Dendritic cell treated with granulocyte-macrophage colony-stimulating factor and Interleukin-4, amounts not matched to agents 40 ng/mL and 50 ng/mL, for 4 days (primary cell): ENCODE measurements around the gene CYP46A1.

ENCODE experiments used
- H3K27ac Mint-ChIP-seq: one replicate; pipeline ENCODE4 v1.8.0; 2022; ENCODE audit warnings: mild to moderate bottlenecking, mixed read lengths
- H3K27me3 Mint-ChIP-seq: one replicate; pipeline ENCODE4 v1.8.0; 2022; ENCODE audit warnings: mild to moderate bottlenecking, mixed read lengths
- H3K36me3 Mint-ChIP-seq: one replicate; pipeline ENCODE4 v1.8.0; 2022; ENCODE audit warnings: low read depth, mixed read lengths
- H3K4me1 Mint-ChIP-seq: one replicate; pipeline ENCODE4 v1.8.0; 2022; ENCODE audit warnings: low read depth, mixed read lengths
- H3K4me3 Mint-ChIP-seq: one replicate; pipeline ENCODE4 v1.8.0; 2022; ENCODE audit warnings: mild to moderate bottlenecking, moderate library complexity, mixed read lengths
- H3K9me3 Mint-ChIP-seq: one replicate; pipeline ENCODE4 v1.8.0; 2022; ENCODE audit warnings: mixed read lengths
- intact Hi-C: fragments of 100-400 bp; cut with micrococcal nuclease; formaldehyde crosslinking; loops from one replicate; pipeline ENCODE4 v1.15.0; 2022

CYP46A1 gene

DNA sequence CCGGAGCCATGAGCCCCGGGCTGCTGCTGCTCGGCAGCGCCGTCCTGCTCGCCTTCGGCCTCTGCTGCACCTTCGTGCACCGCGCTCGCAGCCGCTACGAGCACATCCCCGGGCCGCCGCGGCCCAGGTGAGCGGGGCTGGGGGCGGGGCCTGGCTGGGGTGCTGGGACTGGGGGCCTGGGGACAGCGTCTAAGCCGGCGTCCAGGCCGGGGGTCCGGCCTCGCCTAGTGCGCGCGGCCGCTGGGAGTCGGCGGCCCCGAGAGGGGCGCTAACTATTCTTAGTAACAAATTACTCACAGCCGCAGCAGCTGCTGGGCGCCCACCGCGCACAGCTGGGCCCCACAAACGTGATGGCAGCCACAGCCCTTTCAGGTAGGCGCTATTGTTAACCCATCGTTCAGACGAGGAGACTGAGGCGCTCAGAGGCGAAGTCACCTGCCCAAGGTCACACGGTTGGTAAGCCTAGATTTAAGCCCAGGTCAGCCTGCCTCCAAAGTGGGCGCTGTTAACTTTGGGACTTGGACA, 374 bp downstream of the CYP46A1 start:
- H3K36me3 Mint-ChIP-seq = no peaks in the 10 kb centered on the region
- H3K27me3 Mint-ChIP-seq = peaks cover 70% of the 10 kb centered on the region
- intact Hi-C loops = no loop called here
- peaks cover under 1% of the 10 kb centered on the region for H3K9me3 Mint-ChIP-seq
- peaks cover 18% of the 10 kb centered on the region for H3K4me1 Mint-ChIP-seq
- no peak overlapping the region for H3K27ac Mint-ChIP-seq
- peak overlapping the region; percentile 14 for H3K4me3 Mint-ChIP-seq

DNA sequence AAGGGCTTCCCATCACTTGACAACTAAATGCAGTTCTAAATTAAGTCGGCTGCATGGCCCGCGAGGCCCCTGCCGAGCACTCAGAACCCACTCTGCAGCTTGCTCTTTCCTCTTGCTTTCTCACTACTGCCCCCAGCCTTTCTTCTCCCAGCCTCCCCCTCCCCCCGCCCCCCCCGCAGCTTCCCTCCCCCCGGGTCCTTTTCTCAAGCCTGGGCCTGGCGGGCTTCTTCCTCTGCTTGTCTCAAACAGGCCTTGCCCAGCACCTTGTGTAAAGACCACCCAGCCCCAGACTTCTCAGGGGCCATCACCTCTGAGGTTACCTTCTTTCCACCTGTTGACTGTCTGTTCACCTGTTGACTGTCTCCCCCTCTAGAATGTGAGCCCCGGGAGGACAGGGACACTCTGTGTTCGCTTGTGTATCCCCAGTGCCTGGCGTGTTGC, 1.1 kb downstream of the CYP46A1 start:
- Mint-ChIP-seq H3K36me3 (no peaks in the 10 kb centered on the region), H3K4me3 (no peak overlapping the region), H3K9me3 (no peaks in the 10 kb centered on the region), H3K27ac (no peak overlapping the region), H3K4me1 (peaks cover 18% of the 10 kb centered on the region), H3K27me3 (peaks cover 77% of the 10 kb centered on the region)
- intact Hi-C loops = no loop called here

DNA sequence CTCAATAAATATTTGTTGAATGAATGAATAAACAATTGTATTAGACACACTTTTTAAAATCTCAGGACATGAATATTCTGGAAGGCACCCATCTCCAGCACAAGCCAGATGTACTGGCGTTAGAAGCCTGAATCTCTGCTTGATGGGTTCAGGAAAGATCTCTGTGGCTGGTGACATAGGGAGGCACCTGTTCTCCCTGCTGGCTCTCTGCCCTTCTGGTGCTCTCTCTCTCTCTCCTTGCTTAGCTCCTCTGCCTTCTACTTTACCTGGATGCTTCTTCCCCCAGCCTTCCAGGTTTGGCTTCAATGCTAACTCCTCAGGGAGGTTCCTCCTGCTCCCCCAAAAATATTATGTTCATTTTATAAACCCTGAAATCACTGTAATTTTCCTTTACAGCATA, 1.5 kb downstream of the CYP46A1 start:
- Mint-ChIP-seq H3K4me1 (peaks cover 18% of the 10 kb centered on the region), H3K27ac (no peak overlapping the region), H3K36me3 (no peaks in the 10 kb centered on the region), H3K9me3 (no peaks in the 10 kb centered on the region), H3K4me3 (no peak overlapping the region), H3K27me3 (peaks cover 78% of the 10 kb centered on the region)
- intact Hi-C loops = no loop called here

DNA sequence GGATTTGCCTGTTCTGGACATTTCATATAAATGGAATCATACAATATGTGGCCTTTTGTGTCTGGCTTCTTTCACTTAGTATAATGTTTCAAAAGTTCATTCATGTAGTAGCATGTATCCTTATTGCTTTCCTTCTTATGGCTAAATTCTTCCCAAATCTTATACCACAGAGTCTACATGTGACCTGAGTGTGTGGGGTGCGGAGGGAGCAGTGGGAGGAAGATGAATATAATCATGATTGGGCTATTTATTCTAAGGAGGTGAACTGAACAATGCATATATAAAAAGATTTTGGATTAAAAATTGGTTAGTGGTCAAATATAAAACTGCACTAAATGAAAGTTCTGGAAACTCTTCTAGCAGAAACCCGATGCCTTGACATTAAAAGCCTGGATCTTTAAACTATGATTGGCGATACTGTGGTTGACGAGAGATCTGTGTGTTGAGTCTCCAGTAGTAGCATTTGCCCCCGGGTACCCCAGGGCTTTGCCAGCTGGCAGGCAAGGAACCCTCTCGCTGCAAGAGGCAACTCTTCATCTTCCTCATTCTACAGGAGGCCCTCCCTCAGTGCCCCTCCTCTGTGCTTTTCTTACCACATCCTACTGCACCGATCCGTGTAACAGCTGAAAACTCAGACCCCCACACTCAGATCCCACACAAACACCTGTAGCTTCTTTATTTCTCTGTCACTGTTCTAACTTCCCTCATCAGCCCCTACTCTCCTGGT, 2.6 kb downstream of the CYP46A1 start:
- no peaks in the 10 kb centered on the region for H3K9me3 Mint-ChIP-seq

DNA sequence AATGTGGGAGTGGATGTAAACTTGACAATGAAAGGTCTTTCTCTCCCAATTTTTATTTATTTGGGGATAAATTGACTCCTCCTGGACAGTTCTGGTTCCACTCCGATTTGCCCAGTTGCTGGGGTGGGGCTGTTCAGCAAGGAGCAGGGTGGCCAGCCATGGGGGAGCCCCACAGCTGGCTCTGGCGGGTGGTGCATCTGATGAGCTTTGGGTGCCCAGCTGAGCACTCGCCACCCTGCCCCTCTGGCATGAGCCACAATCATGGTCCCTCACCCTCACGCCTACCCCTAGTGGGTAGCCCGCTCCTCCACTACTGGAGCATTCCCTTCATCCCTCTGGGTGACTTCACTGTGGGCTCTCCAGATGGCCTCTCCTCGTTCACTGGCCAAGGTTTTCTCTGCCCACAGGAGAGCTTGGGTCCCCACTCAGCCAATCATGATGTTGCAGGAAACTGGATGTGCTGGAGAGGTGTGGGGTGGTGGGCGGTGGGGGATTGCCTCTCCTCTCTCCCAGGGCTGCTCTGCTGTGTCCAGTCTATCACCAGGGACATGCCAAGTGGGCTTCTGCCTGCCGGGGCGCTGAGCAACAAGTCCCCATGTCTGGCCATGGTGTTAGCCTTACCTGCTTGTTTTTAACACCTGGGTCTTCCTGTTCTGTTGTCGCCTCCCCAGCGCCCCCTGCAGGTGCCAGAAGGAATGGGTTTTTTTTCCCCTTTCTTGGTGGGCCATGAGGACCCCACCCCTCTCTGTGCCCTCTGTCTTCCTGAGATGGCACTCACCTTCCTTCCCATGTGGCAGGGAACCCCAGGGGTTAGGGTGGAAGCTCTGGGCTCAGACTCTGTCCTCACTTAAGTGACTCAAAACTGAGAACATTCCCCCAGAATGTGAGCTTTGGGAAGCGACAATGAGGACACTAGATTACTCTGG, 3.4 kb downstream of the CYP46A1 start:
- no peaks in the 10 kb centered on the region for H3K9me3 Mint-ChIP-seq
- no peak overlapping the region for H3K4me3 Mint-ChIP-seq
- H3K36me3 Mint-ChIP-seq = no peaks in the 10 kb centered on the region
- intact Hi-C loops = no loop called here
- H3K4me1 Mint-ChIP-seq = peaks cover 16% of the 10 kb centered on the region
- H3K27ac Mint-ChIP-seq = no peak overlapping the region
- peaks cover 74% of the 10 kb centered on the region for H3K27me3 Mint-ChIP-seq

More for the DNA sequence above, 2.6 kb downstream of the CYP46A1 start:
- Mint-ChIP-seq H3K4me1 (peaks cover 18% of the 10 kb centered on the region), H3K36me3 (no peaks in the 10 kb centered on the region), H3K27ac (no peak overlapping the region), H3K4me3 (no peak overlapping the region), H3K27me3 (peaks cover 77% of the 10 kb centered on the region)
- intact Hi-C loops = no loop called here

DNA sequence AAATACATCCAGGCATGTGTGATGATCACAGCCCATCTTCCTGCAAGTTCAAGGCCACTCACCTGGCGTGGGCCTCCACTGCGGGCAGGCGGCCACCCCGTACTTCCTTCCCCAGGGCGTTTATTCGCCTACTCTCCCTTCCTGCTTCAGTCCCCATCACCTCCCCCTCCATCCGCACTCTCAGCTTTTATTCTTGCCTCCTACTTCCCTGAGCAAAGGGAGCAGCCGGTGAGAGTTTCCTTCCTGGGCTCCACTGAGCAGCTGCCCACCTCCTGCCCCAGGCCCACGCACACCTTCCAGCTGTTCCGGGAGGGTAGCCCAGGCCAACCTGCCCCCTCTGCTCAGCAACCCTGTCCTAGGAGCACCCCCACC, 4.1 kb downstream of the CYP46A1 start:
- no peaks in the 10 kb centered on the region for H3K36me3 Mint-ChIP-seq
- H3K9me3 Mint-ChIP-seq = no peaks in the 10 kb centered on the region
- H3K4me3 Mint-ChIP-seq = no peak overlapping the region
- peaks cover 10% of the 10 kb centered on the region for H3K4me1 Mint-ChIP-seq
- H3K27me3 Mint-ChIP-seq = peaks cover 67% of the 10 kb centered on the region
- intact Hi-C loops = no loop called here
- no peak overlapping the region for H3K27ac Mint-ChIP-seq

DNA sequence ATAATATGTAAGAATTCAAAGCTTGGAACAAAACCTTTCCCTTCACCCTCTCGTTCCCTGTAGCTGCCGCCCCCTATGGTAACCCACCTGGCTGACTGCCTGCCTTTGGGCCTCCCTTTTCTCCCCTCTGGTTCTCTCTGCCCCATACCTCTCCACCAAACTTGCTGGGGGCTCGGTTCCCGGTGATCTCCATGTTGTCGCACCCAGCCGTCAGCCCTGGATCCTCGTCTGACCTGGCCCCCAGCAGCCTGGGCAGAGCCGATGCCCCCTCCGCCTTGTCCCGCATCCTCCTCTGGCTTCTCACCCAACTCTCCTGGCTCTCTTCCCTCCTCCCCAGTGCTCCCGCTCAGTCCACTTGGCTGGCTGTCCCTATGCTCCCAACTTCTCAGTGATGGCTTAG, 4.5 kb downstream of the CYP46A1 start:
- Mint-ChIP-seq H3K4me1 (peaks cover 5% of the 10 kb centered on the region), H3K9me3 (no peaks in the 10 kb centered on the region), H3K27ac (no peak overlapping the region), H3K4me3 (no peak overlapping the region), H3K27me3 (peaks cover 66% of the 10 kb centered on the region), H3K36me3 (no peaks in the 10 kb centered on the region)
- intact Hi-C loops = no loop called here

DNA sequence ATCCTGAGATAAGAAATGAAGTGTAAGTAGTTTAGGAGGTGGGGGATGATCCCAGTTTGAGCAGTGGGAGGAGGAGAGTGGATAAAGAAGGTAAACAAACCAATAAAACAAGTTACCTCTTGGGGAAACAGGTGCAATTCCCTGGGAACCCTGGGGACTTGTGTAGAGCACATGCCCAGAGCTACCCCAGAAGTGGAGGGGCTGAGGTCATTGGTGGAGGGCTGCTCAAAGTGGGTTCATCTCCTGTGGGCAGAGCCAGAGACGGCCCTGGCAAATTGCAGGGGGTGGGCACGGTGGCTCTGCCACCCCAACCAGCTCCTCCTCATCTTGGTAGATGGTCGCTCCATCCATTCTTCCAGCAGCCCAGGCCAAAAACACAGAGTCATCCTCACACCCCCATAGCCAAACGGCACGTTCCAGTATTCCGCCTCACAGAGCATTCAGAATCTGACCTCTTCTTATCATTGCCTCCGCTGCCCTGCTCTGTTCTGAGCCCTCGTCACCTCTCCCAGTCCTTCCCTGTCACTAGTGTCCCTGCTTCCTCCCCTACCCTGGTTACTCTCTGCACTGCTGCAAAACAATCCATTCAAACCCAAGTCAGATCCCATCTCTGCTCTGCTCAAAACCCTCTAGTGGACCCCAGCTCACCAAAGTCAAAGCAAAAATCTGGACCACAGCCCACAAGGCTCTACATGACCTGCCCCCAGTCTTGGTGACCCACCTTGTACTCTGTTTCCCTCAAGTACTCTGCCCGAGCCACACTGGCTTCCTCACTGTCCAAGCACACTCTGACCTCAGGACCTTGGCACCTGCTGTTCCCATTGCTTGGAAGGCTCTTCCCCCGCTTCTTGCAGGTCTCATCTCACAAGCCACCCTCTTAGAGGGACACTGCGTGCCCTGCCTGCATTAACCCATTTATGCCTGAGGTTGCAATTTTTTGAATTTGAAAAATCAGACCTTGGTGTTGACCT, 5.5 kb downstream of the CYP46A1 start:
- Mint-ChIP-seq H3K9me3 (no peaks in the 10 kb centered on the region), H3K4me3 (no peak overlapping the region), H3K4me1 (peaks cover 4% of the 10 kb centered on the region), H3K27ac (no peak overlapping the region), H3K36me3 (no peaks in the 10 kb centered on the region), H3K27me3 (peaks cover 70% of the 10 kb centered on the region)
- intact Hi-C loops = no loop called here

DNA sequence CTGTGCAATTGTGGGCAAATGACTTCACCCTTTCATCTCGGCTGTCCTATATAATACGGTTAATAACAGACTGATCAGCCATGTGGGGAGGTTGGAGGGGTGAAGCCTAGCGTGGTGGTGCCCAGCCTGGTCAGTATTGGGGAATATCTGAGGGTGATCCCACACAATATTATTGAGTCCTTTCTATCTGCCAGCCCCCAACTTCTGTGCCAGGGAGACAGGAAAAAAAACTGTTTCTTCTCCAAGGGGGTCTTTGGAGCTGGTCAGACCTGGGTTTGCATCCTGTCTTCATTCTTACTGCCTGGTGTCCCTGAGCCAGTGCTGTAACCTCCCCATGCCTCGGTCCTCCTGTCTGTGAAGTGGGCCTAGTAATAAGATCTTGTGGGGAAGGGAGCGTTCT, 6.5 kb downstream of the CYP46A1 start:
- intact Hi-C loops = no loop called here
- Mint-ChIP-seq H3K27ac (no peak overlapping the region), H3K9me3 (no peaks in the 10 kb centered on the region), H3K4me3 (no peak overlapping the region), H3K36me3 (no peaks in the 10 kb centered on the region), H3K4me1 (peaks cover 4% of the 10 kb centered on the region), H3K27me3 (peaks cover 61% of the 10 kb centered on the region)

DNA sequence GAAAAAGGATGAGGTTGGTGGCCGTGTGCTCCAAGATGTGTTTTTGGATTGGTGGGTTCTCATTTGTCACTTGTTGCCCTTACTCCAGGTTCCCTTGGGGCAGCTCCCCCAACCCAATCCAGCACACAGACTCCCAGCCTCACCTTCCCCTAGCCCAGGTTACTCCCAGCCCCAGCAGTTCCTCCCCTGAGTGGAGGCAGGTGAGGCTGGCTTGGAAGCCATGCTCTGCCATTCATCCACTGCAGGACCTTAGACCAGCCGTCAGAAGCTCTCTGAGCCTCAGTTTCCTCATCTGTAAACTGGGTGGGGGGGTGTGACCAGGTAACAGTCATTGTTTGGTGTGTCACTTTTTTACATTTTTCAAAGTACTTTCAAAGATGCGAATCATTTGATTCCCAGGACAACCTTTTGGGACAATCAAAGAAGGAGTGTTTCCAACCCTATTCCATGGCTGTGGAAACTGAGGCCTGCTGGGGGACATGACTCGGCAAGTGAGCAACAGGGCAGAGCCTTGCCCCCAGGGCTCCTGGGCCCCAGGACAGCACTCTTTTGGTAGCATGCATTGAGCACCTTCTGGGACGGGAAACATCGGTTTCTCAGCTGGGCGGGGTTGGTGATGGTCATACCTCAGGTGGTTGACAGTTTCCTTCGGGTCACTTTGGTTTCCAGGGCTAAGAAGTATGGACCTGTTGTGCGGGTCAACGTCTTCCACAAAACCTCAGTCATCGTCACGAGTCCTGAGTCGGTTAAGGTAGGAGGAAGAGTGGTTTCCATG, 7.2 kb downstream of the CYP46A1 start:
- Mint-ChIP-seq H3K27ac (no peak overlapping the region), H3K9me3 (no peaks in the 10 kb centered on the region), H3K4me1 (peaks cover 4% of the 10 kb centered on the region), H3K27me3 (peaks cover 58% of the 10 kb centered on the region), H3K36me3 (no peaks in the 10 kb centered on the region), H3K4me3 (no peak overlapping the region)
- intact Hi-C loops = no loop called here

DNA sequence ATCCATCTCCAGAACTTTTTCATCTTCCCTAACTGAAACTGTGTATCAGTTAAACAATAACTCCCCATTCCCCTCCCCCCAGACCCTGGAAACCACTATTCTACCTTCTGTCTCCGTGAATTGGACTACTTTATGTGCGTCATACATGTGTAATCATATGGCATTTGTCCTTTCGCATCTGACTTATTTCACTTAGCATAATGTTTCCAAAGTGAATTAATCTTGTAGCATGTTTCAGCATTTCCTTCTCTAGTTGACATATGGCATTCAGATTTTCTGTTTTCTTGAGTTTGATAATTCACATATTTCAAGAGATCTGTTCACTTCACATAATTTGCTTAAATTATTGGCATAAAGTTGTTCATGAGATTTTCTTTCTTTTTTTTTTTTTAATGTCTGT, 9.8 kb downstream of the CYP46A1 start:
- H3K4me1 Mint-ChIP-seq = no peaks in the 10 kb centered on the region
- H3K9me3 Mint-ChIP-seq = no peaks in the 10 kb centered on the region
- no peak overlapping the region for H3K4me3 Mint-ChIP-seq
- no peaks in the 10 kb centered on the region for H3K36me3 Mint-ChIP-seq
- H3K27me3 Mint-ChIP-seq = peaks cover 41% of the 10 kb centered on the region
- intact Hi-C loops = no loop called here
- no peak overlapping the region for H3K27ac Mint-ChIP-seq

DNA sequence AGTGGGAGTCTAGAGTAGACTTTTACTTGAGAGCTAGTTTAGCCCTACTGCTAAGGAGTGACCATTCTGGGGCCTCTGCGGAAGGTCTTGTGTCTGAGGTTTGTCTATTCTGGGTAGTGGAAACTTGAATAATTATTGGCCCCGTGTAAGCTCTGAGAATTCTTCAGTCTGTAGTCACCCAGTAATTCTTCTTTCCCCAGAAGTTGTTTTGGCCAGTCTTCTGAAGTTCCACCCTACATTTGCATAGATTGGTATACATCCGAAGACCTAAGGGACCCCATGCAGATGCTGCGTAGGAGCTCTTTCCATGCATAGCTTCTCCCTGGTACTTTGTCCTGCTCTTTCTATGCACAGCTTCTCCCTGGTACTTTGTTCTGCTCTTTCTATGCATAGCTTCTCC, 12.8 kb downstream of the CYP46A1 start:
- Mint-ChIP-seq H3K36me3 (no peaks in the 10 kb centered on the region), H3K4me3 (no peak overlapping the region), H3K4me1 (no peaks in the 10 kb centered on the region), H3K9me3 (no peaks in the 10 kb centered on the region), H3K27me3 (peaks cover 19% of the 10 kb centered on the region), H3K27ac (no peak overlapping the region)
- intact Hi-C loops = no loop called here

DNA sequence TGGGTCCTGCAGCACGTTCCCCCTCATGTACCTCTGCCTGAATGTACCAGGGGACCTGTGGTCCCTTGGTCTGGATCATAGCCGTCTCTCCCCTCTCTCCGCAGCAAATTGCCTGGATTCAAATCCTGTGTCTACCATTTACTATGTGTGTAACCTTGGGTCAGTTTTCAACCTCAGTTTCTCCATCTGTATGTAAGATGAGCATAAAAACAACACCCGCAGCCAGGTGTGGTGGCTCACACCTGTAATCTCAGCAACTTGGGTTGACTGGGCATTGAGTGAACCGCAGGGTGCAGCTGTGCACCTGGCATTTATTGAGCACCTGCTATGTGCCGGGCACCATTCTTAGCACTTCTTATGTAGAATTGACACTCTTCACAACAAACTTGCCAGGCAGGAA, 14.1 kb downstream of the CYP46A1 start:
- Mint-ChIP-seq H3K9me3 (peaks cover 8% of the 10 kb centered on the region), H3K36me3 (no peaks in the 10 kb centered on the region), H3K27me3 (peaks cover 22% of the 10 kb centered on the region), H3K27ac (no peak overlapping the region), H3K4me3 (no peak overlapping the region), H3K4me1 (no peaks in the 10 kb centered on the region)
- intact Hi-C loops = no loop called here
